Sigmoid colon (tissue), 4 donors: ENCODE results near the gene MORN5.

ENCODE experiments used
- CTCF ChIP-seq, 4 experiments: fragments of 450-650 bp in 3 of 4; fragments of 200-600 bp in 1 of 4; IDR thresholded peaks; one replicate each; pipeline ENCODE4 v1.5.1; 2016 to 2019; ENCODE audit warnings: antibody characterized with exemption in 4 of 4, mild to moderate bottlenecking in 3 of 4, moderate library complexity in 2 of 4
- POLR2AphosphoS5 ChIP-seq, 4 donors: sonication (generic); formaldehyde crosslinking; IDR thresholded peaks; one replicate each; pipeline ENCODE4 v1.6.1; 2017; ENCODE audit warnings: antibody characterized with exemption in 4 of 4

- TF ChIP-seq CTCF (IDR thresholded peaks at IDR 0.05), result no peak
- TF ChIP-seq POLR2AphosphoS5 (IDR thresholded peaks at IDR 0.05), result no peak
These were observed 47.4 kb downstream of the MORN5 start for GRCh38 chr9:122207096-122207495.
